HG02840 (cell line): ENCODE measurements around the gene NASP.

ENCODE experiments used
- ATAC-seq: cut with Tn5 transposase; IDR thresholded peaks from one replicate; pipeline ENCODE4 v1.9.1; 2021; ENCODE audit warnings: mild to moderate bottlenecking, moderate library complexity, moderate number of reproducible peaks; ENCODE audit not compliant: unreplicated experiment, low FRiP score

NASP gene, protein sequence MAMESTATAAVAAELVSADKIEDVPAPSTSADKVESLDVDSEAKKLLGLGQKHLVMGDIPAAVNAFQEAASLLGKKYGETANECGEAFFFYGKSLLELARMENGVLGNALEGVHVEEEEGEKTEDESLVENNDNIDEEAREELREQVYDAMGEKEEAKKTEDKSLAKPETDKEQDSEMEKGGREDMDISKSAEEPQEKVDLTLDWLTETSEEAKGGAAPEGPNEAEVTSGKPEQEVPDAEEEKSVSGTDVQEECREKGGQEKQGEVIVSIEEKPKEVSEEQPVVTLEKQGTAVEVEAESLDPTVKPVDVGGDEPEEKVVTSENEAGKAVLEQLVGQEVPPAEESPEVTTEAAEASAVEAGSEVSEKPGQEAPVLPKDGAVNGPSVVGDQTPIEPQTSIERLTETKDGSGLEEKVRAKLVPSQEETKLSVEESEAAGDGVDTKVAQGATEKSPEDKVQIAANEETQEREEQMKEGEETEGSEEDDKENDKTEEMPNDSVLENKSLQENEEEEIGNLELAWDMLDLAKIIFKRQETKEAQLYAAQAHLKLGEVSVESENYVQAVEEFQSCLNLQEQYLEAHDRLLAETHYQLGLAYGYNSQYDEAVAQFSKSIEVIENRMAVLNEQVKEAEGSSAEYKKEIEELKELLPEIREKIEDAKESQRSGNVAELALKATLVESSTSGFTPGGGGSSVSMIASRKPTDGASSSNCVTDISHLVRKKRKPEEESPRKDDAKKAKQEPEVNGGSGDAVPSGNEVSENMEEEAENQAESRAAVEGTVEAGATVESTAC

DNA sequence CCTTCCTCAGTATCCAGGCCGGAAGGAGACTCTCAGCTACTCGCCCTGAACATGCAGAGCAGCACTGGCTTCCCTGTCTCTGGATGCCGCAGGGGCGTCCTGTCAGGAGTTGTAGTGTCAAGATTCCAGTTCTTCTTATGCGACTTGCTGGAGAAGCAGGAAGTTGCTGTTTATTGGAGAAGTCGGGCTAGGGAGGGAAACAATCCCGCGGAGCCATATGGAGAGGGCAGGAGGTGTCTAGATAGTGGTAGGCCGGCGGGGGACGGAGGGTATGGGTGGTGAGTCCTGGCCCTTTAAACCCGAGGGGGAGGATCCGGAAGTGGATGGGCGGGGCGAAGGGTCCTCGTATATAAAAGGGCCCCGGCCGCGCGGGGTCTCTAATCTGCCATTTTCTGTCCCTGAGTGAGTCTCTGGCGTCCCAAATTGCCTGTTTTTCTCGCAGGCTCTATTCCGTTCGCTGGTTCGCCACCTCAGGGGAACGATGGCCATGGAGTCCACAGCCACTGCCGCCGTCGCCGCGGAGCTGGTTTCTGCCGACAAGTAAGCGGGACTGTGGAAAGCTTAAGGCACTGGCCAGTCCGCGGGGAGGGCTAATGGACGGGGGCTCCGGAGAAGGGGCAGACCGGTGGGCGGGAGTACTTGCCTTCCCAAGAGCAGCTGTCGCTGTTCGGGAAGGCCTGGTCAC, at the start of gene NASP:
Gene NASP, plus strand, starts transcription at position 376 of the 685 bp plus-strand sequence. Its CDS starts 106 bp downstream, at position 482.
- ATAC-seq: peak; percentile 55

DNA sequence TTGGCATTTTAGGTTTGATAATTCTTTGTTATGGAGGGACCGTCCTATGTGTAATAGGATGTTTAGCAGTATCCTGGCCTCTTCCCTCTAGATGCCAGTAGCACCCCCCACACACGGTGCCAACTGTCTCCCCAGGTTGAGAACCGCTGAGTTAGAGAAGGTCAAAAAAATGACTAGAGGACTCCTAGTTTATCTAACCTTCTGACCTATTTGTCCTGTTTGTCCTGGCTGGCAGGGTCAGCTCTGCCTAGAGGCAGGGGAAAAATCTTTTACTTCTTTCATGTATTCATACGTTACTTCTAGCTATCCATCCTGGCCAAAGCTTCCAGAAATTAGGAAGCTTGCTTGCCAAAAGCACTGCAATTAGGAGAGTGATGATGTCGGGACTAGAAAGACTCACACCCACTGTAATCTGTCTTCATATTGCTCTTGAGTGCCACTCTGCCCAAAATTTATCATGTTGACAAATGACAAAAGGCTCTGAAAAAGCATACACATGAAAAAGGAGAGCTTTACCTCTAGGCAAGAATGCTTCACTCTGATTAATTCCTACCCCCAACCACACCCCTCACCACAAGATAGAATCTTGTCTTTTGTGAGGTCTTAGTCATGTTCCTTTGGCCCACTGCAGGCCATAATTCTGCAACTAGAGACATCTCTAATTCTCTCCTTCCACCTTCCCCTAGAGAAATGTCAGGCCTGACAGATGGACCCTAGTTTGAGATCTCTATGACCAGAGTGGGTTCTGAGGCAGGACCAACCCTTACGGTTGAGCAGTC, 47.7 kb upstream of the NASP start:
- ATAC-seq: no peak

DNA sequence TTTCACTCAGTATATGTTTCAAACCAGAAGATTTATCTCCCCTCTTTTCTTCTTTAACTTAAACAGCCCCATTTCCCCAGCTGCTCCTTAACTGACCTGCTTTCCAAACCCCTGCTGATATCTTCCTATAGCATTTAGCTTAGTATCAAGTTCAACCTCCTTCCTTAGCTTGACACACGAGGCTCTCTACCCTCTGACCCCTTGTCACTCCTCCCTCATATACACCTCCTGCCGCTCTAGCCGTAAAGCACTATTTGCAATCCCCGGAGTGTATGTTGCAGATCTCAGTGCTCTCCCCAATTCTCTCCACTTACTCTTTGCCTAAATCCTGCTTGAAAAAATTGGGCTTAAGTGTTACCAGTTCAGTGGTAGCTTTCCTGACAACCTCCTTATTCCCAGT, 47.0 kb upstream of the NASP start:
- no peak for ATAC-seq

DNA sequence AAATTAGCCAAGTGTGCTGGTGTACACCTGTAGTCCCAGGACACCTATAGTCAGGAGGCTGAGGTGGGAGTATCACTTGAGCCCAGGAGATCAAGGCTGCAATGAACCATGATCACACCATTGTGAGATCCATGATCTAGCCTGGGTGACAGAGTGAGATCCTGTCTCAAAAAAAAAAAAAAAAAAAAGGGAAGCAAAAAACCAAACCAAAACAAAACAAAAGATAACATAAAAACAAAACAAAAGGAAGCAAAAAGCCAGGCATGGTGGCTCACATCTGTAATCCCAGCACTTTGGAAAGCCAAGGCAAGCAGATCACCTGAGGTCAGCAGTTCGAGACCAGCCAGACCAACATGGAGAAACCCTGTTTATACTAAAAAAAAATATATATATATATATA, 42.6 kb upstream of the NASP start:
- ATAC-seq: no peak

DNA sequence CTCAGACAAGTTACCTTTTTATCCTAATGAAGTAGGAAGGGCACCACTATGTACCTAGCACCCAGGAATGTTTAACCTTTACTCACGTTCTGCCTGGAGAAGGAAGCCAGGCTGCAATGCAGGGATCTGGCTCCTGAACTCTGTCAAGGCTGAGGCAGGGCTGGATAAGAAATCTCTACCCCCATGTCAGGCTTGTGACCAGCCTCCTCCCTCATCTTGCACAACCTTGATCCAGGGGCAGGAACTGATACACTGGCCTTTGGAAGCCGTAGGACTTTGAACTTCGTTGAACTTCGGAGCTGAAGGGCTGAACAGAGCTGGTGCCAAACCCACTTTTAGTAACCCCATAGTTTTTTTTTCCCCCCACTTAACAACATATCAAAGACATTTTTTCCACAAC, 41.2 kb upstream of the NASP start:
- no peak for ATAC-seq

DNA sequence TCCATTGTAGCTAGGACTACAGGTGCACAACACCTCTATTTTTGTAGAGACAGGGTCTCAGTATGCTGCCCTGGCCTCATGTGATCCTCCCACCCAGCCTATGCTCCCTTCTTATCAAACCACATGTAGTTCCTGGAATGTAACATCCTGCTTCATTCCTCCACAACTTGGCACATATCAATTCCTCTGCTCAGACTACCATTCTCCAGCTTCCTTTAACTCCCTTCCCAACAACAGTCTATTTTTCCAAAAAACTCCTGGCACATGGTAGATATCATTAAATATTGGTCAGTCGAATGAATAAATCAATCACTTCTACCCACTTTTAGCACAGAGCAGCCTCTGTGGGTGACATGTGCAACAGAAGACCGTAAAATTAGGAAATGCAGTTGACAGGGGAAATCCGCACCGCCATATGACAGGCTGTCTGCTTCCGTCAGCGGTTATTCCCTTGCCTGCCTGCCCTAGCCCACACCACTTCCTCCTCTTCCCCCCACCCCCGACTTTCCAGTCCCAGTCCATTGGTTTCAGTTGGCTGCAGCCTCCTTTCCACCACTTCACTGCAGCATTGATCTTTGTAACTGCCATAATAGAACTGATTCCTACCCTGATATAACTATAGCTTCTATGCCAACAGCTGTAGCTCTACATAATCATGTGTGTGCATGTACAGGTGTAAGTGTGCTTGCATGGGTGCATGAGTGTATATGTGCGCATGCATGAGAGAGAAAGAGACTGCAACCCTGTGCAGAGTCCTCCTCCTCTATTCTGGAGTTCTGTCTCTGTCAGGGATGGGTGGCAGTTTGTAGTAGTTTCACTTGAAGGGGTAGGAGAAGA, 40.0 kb upstream of the NASP start:
- ATAC-seq: no peak

DNA sequence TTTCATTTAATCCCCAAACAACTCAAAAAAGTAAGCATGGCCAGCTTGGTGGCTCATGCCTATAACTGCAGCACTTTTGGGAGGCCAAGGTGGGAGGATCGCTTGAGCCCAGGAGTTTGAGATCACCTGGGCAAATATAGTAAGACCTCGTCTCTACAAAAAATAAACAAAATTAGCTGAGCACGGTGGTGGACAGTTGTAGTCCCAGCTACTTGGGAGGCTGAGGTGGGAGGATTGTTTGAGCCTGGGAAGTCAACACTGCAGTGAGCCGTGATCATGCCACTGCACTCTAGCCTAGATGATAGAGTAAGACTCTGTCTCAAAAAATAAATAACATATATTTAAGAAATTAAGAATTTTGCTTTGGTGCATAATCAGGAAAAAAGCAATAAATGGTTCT, 39.3 kb upstream of the NASP start:
- no peak for ATAC-seq

DNA sequence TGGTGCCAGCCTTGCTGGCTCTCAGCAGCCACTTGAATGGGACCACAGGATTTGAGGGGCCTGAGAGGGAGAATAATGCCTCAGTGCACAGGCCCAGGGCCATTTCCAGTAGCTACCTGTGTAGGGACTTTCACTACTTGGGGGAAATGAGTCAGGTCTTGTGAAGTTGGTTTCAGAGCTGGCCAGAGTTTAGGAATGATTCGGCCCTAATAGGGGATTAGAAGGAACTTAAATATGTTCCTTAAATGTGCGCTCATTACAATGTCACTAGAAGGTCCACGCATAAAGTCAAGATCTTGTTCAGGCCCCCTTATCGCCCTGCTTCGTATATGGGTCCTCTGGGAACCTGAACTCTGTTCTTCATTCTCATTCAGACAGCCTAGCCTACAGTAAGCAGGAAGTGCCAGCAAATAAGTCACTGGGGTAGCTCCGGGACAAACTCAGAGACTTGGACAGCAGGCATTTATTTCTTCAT, 38.8 kb upstream of the NASP start:
- peak; percentile 46 for ATAC-seq

DNA sequence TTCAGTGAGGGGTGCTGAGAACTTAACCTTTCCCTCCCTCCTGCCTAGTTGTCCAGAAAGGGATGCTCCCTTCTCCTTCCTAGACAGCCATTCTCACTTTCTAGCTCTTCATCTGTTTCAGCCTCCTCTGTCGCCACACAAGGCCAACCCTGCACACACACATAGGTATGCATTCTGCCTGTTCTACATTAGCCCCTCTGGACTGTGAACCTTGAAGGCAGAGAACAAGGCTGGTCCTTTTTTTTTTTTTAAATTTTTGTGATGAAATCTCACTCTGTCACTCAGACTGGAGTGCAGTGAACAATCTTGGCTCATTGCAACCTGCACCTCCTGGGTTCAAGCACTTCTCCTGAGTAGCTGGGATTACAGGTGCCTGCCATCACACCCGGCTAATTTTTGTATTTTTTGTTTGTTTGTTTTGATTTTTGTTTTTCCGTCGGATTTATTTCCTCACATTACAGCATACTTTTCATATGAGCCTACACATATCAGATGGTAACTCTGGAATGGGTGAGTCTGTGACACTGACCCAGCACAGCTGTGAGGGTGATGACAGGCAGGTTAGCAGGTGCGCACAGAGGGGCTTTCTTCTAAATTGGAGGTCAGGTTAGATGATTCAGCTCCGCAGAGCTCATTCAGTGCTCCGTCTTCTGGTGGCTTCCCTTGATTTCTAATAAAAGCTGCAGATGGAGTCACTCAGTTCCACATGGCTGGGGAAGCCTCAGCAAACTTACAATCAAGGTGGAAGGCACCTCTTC, 38.1 kb upstream of the NASP start:
- ATAC-seq: no peak

DNA sequence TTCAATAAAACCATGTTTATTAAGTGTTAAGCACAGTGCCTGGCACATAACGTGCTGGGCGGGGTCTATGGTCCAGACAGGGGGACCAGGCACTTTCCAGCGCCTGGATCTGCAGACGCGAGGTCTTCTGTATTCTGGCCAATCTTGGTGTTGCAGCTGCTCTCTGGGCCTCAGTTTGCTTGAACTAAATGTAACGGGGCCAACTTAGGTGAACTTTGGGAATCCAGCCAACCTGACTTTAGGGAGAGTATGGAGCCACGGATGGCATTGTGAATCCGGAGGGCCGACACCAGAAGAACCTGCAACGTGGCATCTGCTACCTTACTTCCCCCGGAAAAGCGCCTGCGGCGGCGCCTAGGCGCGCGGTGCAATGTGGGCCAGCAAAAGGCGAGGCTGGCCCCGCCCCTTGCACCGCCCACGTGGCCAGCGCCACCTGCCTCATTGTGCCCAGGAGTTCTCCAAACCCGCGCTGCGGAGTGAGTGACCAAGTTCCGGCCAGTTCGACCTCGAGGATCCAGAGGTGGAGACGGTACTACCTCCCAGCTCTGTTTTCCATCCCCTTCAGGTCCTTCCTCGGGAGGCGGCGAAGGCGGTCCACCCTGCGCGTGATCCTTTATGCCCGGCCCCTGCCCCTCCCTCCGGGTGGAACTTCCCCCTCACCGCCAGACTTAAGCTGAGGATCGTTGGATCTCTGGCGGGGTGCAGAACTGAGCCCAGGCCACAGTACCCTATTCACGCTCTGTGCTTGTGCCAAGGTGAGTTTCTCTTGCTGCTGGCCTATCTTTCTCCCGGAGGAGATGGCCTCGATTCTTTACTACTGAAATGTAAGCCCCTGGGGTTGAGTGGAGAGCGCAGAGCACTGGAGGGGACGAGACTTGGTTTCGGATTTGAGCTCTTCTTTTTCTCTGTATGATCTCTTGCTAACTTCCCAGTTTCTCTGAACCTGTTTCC, 33.2 kb upstream of the NASP start, which contains the start of gene AKR1A1:
Gene AKR1A1, plus strand, starts transcription at position 426 of the 951 bp plus-strand sequence. CDS start 10,969 bp downstream, outside the sequence.
- ATAC-seq: peak; percentile 87

DNA sequence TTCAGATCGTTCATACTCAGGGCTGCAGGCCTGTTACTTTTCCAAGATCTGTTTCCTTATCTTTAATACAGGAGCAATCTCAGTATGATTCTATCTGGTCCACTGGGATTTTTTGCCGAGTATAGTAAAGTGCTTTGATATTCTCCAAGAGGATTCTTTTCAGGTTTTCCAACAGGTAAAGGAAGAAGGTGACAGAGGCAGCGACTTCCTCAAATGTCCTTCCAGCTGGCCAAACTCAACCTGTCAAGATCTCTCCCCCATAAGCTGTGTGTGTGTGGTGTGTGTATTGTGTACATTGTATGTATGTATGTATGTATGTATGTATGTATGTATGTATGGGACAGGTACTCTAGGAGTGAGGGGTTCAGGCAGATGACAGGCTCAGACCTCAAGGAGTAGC, 32.2 kb upstream of the NASP start:
- no peak for ATAC-seq

DNA sequence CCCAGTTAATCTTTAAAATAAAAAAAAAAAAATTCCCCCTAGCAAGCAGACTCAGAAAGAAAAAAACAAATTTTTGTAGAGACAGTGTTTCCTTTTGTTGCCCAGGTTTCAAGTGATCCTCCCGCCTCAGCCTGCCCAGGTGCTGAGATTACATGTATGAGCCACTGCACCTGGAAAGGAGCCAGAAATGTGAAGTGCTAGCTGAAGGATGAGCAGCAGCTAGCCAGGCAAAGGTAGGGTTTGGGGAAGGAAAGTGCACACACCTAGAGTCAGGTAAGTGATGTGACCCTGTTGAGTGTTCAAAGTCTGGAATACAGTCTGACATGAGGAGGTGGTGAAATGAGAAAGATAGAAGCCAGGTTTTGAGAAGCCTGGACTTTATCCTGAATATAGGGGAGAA, 31.5 kb upstream of the NASP start:
- ATAC-seq: no peak

DNA sequence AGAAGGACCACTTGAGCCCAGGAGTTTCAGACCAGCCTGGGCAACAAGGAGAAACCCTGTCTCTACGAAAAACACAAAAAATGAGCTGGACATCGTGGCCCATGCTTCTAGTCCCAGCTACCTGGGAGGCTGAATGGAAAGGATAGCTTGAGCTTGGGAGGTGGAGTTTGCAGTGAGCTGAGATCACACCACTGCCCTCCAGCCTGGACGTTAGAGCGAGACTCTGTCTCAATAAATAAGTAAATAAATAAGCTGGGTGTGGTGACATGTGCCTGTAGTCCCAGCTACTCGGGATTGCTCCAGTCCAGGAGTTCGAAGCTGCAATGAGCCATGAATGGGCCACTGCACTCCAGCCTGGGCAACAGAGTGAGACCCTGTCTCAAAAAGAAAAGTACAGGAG, 29.6 kb upstream of the NASP start:
- ATAC-seq: no peak

DNA sequence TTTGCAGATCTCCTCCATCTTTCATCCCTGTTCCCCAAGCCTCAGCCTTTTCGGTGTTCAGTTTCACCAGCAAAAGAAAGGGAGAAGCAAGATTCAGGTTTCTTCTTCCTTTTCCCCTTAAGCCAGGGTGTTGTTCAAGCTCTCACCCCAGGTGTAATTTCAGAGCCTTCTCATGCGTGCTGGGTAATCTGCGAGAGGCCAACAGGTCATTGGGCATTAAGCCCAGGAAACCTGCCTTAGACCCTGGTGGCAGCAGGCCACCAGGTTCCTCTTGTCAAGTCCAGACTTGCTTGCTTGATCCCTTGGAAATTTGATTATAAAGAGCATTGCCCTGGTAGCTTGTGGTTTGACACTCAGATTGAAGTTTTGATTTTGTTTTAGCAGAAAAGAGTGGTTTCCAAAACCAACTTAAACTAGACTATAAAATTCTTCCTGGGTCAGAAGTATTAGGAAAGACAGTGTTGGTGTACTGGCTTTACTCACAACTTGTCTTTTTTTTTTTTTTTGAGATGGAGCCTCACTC, 26.4 kb upstream of the NASP start:
- ATAC-seq: no peak

DNA sequence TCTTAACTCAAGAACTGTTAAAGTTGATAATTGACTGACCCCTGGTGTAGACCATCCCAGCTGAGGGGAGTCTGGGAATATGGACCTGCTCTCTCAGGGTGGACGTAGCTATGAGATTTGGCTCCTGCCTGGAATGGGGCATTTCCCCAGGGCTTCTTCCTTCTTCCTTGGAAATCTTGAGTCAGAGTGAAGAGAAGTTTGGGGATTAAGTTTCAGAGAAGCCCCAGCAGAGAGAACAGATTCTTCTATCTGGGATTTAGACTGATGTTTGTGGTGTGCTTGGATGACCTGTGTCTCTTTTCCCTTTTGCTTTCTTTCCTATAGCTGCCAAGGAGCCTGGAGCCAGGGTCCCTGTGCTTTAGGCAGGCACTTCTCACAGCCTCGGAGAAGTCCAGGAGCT, 20.0 kb upstream of the NASP start:
- no peak for ATAC-seq

DNA sequence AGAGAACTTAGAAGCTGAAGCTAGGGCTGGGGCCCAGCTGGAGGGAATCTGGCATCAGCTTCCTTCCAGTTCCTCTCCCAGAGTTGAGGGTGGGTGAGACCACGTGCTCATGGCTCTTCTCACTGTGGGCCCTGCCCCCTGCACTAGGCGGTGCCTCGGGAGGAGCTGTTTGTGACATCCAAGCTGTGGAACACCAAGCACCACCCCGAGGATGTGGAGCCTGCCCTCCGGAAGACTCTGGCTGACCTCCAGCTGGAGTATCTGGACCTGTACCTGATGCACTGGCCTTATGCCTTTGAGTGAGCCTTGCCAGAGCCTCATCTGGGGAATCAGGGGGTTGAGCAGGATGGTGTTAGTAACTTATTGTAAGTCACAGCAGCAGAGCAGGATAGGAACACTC, 17.1 kb upstream of the NASP start:
- no peak for ATAC-seq

DNA sequence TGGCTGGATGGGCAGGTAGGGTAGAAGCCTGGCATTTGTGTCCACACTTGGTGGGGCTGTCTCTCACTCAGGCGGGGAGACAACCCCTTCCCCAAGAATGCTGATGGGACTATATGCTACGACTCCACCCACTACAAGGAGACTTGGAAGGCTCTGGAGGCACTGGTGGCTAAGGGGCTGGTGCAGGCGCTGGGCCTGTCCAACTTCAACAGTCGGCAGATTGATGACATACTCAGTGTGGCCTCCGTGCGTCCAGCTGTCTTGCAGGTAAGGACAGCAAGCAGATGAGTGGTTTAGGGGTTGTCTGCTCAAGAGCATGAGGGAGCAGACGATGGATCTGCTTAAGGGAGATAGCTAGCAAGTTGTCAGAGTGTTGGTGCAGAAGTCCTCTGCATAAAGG, 15.9 kb upstream of the NASP start:
- no peak for ATAC-seq
